Stomach (tissue), 4 donors: ENCODE measurements around the gene APOO.

ENCODE experiments used
- EP300 ChIP-seq: sonication (generic); formaldehyde crosslinking; IDR thresholded peaks from one replicate; pipeline ENCODE4 v1.6.1; 2017; ENCODE audit warnings: antibody characterized with exemption
- POLR2A ChIP-seq, 4 donors: fragments of 450-650 bp; IDR thresholded peaks; one replicate each; pipeline ENCODE4 v1.6.1; 2016; ENCODE audit warnings: antibody characterized with exemption in 4 of 4, control low read depth in 2 of 4, mild to moderate bottlenecking in 1 of 4, moderate library complexity in 1 of 4
- POLR2AphosphoS5 ChIP-seq, 3 donors: sonication (generic); formaldehyde crosslinking; IDR thresholded peaks; one replicate each; pipeline ENCODE4 v1.6.1; 2016; ENCODE audit warnings: antibody characterized with exemption in 3 of 3
- TF ChIP-seq, protein P1 (sequence below), 7 experiments: fragments of 450-650 bp in 4 of 7; fragments of 200-600 bp in 3 of 7; sonication (generic) in 3 of 7; IDR thresholded peaks; one replicate each; pipeline ENCODE4 v1.5.1; 2016 to 2019; ENCODE audit warnings: antibody characterized with exemption in 7 of 7, control low read depth in 2 of 7, mild to moderate bottlenecking in 1 of 7

GRCh38 chrX:23901805-23902204 lies 5.9 kb downstream of the APOO start:
- TF ChIP-seq, protein P1, sequence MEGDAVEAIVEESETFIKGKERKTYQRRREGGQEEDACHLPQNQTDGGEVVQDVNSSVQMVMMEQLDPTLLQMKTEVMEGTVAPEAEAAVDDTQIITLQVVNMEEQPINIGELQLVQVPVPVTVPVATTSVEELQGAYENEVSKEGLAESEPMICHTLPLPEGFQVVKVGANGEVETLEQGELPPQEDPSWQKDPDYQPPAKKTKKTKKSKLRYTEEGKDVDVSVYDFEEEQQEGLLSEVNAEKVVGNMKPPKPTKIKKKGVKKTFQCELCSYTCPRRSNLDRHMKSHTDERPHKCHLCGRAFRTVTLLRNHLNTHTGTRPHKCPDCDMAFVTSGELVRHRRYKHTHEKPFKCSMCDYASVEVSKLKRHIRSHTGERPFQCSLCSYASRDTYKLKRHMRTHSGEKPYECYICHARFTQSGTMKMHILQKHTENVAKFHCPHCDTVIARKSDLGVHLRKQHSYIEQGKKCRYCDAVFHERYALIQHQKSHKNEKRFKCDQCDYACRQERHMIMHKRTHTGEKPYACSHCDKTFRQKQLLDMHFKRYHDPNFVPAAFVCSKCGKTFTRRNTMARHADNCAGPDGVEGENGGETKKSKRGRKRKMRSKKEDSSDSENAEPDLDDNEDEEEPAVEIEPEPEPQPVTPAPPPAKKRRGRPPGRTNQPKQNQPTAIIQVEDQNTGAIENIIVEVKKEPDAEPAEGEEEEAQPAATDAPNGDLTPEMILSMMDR (IDR thresholded peaks at IDR 0.05), result peak in 5 of 7 experiments; percentile 22 to 56 (median 36)
- TF ChIP-seq POLR2A (IDR thresholded peaks at IDR 0.05) (no peak), POLR2AphosphoS5 (IDR thresholded peaks at IDR 0.05) (peak in 2 of 3 donors; percentile 28 to 55), EP300 (no peak)
